GM12872 (cell line): Measurements from ENCODE around the gene FAM107A.

ENCODE experiments used
- TF ChIP-seq, protein P1 (sequence below): IDR thresholded peaks from 3 replicates; pipeline ENCODE4 v1.5.1; 2011; ENCODE audit warnings: low read depth, mild to moderate bottlenecking, low read length, moderate library complexity; ENCODE audit not compliant: insufficient read depth

FAM107A gene

DNA sequence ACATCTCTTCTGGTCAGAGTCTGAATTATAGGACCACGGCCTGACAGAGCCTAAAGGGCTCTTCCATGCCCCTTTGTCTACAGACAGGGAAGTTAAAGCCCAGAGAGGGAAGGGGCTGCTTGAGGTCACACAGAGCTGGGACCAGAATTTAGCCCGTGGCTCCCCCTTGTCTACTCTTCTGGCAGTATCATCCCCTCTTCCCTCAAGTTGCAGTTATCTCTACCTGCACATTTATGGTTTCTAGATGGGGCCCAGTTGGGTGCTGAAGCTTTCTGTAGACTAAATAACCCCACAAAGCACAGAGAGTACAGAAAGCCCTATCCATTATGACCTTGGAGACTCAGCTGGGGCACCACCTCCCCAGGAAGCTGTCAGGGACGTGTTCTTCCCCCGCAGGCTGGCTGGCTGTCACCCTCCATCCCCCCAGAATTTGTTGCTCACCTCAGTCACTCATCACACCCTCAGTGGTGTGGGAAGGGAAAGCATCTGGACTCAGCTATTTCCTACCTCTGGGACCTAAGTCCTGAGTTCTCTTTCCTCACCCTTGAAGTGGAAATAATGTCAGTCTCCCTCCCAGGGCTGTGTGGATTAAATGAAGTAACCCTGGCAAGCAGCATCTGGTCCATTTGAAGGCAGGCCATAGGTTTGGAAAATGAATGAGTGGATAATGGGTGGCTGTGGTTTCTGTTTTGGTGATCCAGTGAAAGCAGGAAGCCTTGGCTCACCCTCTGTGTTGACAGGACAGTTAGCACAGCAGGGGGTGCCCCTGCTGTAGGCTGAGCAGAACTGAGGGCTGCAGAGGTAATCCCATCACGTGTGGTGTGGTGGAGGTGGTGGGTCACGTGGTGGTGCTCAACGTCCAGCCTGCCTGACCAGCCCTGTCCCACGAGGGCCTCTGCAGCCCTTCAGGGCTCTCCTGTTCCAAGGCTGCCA, 56.5 kb downstream of the FAM107A start:
- TF ChIP-seq, protein P1, sequence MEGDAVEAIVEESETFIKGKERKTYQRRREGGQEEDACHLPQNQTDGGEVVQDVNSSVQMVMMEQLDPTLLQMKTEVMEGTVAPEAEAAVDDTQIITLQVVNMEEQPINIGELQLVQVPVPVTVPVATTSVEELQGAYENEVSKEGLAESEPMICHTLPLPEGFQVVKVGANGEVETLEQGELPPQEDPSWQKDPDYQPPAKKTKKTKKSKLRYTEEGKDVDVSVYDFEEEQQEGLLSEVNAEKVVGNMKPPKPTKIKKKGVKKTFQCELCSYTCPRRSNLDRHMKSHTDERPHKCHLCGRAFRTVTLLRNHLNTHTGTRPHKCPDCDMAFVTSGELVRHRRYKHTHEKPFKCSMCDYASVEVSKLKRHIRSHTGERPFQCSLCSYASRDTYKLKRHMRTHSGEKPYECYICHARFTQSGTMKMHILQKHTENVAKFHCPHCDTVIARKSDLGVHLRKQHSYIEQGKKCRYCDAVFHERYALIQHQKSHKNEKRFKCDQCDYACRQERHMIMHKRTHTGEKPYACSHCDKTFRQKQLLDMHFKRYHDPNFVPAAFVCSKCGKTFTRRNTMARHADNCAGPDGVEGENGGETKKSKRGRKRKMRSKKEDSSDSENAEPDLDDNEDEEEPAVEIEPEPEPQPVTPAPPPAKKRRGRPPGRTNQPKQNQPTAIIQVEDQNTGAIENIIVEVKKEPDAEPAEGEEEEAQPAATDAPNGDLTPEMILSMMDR, result no peak

DNA sequence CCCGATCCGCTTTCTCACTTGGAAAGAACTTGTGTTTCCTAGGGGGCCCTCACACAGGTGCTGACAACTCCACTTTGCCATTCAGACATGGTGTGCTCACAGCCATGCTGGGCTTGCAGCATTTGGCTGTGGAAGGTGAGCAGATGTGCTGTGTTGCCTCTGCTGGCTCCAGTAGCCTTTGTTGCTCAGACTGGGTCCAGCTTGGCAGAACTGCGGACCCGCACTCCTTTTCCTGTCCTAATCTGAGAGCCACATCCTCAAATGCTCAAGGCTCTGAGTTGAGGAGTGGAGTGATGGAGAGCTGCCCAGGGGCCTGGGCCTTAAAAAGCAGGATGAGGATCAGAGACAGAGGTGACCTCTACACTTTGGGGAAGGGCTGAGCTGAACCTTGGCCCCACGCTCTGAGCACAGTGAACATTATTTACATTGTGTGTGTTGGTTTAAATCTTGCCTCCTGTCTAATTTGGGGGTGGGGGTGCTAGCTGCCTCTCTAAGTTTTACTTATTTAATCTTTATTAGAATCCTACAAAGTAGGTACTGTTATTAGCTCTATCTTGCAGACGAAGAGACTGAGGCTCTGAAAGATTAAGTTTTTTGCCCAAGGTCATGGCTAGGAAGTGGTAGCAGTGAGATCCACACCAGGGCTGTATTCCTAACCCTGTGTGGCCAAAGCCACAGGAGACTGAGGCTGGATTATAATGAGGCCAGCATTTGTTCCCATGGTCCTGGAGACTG, 57.4 kb downstream of the FAM107A start:
- TF ChIP-seq, protein P1, result no peak

DNA sequence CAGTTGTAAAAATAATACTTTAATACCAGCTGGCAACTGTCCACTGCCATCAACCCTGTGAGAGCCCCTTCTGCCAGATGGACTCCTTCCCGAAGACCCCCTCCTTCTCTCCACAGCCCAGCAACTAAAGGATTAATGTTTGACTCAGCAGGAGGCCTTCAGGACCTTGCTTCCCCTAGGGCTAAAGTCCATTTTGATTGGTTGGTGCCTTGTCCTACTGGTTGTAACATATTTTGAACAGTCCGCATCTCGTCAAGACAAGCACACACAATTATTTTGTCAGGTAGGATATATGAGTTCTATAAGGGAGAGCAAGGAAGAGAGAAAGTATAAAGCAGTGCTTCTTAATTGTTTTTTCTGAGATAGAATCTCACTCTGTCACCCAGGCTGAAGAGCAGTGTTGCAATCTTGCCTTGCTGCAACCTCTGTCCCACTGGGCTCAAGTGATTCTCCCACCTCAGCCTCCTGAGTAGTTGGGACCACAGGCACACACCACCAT, 58.9 kb downstream of the FAM107A start:
- TF ChIP-seq, protein P1, result no peak

DNA sequence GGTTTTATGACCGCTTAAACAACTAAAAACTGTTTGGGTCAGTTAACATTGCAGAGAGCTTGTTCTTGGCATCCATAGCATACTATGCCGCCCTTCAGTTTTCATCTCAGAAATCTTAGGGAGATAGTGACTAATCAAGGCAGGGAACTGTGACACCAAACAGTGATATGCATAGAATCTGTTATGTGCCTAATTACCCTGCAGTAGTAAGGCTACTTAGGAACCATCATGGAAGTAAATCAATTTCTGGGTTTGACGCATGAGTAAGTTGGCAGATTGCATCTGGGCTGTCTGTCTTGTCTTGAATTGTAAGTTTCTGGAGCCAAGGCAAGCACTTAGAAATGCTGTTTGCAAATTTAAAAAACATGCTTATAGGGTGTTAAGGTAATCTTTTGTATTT, 62.8 kb downstream of the FAM107A start:
- TF ChIP-seq, protein P1, result no peak
